22Rv1 (cell line): ENCODE data around the gene PHF12.

Source experiments
- H3K27ac ChIP-seq: fragments of 450-650 bp; 2 replicates; pipeline ENCODE4 v1.5.1; 2017
- CTCF ChIP-seq: fragments of 450-650 bp; IDR thresholded peaks from 2 replicates; pipeline ENCODE4 v1.5.1; 2017; ENCODE audit warnings: mild to moderate bottlenecking
- ZFX ChIP-seq: fragments of 450-650 bp; IDR thresholded peaks from 2 replicates; pipeline ENCODE4 v1.6.1; 2017; ENCODE audit warnings: antibody characterized with exemption, borderline replicate concordance

The PHF12 gene

DNA sequence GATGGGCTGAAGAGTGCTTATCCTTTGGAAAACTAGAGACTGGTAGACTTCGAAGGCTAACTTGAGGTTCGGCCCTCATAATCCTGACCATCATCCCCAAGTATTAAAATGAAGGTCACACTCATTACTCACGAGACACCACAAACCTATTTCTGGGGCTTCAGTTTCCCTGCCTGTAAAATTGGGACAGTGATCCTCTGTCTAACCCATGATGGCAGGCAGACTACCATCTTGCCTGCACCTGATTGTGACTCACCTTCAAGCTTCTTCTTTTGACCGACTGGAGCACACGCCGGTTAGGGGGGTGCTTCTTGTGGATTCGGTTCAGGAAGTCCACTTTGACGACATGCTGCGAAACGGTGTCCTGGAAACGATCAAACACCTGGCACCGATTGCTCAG lies 34.3 kb downstream of the PHF12 start:
- H3K27ac ChIP-seq: no peak overlapping the region

DNA sequence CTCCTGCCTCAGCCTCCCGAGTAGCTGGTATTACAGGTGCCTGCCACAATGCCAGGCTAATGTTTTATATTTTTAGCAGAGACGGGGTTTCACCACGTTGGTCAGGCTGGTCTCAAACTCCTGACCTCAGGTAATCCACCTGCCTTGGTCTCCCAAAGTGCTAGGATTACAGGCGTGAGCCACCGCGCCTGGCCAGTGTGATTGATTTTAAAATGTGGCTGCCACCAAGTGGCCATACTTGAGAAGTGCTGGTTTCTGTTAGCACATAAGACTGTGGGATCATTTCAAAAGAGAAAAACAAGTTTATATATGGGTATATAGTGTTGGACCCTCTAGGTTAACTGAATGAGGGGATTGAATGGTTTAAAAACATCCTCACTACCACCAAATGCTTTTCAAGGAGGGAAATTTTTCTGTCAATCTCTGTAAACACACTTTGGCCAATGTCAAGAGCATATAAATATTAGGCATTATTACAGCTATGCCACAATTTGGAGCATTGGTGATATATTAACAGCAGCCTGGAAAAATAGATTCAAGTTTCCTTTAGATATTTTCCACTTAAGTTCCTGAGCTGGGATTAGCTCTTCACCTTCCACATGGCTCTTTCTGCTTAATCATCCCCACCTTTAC lies 34.9 kb downstream of the PHF12 start:
- no peak for TF ChIP-seq ZFX
- peak; percentile 83 for TF ChIP-seq CTCF
- peak overlapping the region; percentile 22; the same call in 1 of the 2 replicates for H3K27ac ChIP-seq

More for the DNA sequence above, 34.3 kb downstream of the PHF12 start:
- TF ChIP-seq ZFX: no peak
- TF ChIP-seq CTCF: no peak

DNA sequence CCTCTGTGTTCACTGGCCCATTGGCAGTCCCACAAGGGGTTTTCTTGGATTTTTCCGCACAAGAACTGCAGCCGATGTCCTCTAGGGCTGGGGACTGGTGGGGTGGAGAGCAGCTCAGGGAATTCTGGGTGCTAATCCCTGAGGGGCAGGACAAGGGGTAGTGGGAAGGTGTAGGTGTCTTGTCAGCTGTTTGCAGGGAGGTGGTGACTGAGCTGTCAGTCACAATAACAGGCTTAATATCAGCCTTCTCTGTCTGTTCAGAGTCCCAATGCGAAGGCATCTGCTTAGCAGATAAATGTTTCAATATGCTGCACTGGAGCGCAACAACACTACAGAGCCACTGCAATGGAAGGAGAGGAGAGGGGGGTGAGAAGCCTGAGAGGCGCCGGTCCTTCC lies 38.4 kb downstream of the PHF12 start:
- H3K27ac ChIP-seq: no peak overlapping the region
- TF ChIP-seq CTCF (no peak), ZFX (no peak)

DNA sequence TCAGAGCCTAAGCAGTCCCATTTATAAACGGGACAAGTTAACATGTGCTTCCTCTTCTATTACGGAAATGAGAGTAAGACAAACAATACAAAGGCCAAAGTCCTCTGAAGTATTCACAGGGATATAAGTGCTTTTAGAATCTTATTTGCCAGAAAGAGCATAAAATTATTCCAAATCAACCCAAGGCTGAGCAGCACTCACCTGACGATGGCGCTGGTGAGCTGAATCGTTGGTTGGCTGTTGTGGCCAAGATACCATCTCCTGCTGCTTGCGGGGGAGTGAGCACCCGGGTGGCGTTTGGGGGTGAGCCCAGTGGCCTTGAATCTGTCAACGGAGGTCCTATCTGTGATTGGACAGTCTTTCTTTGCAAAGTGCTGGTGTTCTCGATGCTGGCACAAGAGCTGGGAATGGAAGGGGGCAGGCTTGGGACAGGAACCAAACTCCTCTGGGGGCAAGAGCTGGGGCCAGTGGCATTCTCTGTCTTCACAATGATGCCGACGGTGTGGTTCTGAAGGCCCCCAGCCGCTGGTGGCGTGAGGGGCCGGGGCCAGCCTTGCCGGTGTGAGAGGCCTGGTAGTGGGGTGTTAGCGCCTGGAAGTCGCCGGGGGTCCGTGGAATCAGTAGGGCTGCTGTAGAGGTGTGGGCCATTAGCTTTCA lies 38.9 kb downstream of the PHF12 start:
- TF ChIP-seq ZFX (no peak), CTCF (peak; percentile 74)
- no peak overlapping the region for H3K27ac ChIP-seq

DNA sequence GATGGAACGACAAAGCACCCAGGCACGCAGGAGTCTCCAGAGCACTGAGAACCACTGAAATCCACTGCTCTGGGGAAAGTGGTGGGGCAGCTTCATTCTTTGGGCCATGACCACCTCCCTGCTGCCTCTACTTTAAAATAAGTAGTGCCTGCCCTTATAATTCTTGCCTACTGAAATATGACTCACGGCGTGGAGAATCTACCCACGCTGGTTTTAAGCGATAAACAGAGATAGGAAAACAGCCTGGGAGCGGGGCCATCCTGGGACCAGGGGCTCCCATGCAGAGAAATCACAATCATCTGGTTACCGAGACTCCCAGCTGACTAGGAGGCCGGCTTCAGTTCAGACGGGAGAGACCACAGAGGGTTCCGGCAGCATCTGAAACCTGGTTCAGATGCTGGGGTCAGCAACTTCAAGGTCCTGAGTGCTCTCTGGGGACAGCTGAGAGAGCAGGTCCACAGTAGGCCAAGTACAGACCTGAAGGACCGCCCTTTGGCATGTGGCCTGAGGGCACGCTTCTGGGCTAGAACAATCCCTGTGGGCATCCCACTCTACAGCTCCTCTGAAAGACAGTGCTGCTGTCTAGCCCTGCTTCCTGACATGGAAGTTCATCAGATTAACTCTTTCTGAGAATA lies 39.8 kb downstream of the PHF12 start:
- no peak overlapping the region for H3K27ac ChIP-seq
- no peak for TF ChIP-seq ZFX
- no peak for TF ChIP-seq CTCF

DNA sequence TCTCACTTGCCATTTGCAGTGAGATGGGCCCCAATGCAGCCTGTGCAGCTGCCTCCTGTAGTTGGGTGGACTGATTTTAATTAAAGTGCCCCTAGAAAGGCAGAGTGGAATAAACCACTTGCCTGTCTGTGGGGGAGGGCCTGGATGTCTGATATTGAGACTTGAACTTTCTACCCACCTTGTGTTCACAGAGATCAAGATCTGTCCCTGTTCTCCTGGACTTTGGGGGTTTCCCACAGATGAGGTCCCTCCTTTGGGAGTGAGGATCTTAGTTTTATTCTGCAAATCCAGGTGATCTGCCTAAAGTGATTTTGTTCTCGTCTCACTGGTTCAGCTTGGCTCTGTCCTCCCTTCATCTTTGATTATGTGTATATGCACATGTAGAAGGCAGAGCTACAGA lies 40.8 kb downstream of the PHF12 start:
- no peak overlapping the region for H3K27ac ChIP-seq
- TF ChIP-seq ZFX (no peak), CTCF (no peak)

GRCh38 chr17:28908640-28909167 lies 42.6 kb downstream of the PHF12 start:
- peak overlapping the region; percentile 12; the same call in 1 of the 2 replicates for H3K27ac ChIP-seq
- TF ChIP-seq ZFX (no peak), CTCF (no peak)
